Right ventricle myocardium inferior (tissue), 1 donor: Measurements from ENCODE around the gene TBC1D24. TPM values are rescaled to one million over a fixed set of nuclear protein-coding genes. Genes with fewer than 3 reads are reported as not detected.
"Not testable (repeated sequence)": the region's sequence is repeated elsewhere in the genome, so short reads cannot be mapped to it uniquely, and the experiment has no call there.

Experiments used
- ATAC-seq: fragments of 200-7000 bp; cut with Tn5 transposase; one replicate; pipeline ENCODE4 v1.9.1; 2020; ENCODE audit warnings: mild to moderate bottlenecking, moderate library complexity
- DNase-seq: peaks from one replicate; pipeline ENCODE4 v3.0.0; 2021; ENCODE audit errors: missing footprints
- intact Hi-C: fragments of 100-400 bp; cut with DNase I; formaldehyde crosslinking; loops from one replicate; pipeline ENCODE4 v1.11.0; 2022
- total RNA-seq: library from RNA; stranded (reverse); fragmentation: NEBNext Ultra II Directional; extraction: Animal tissue kit (Norgen Biotek cat#: 25700); gene quantifications from one replicate; pipeline ENCODE4 v1.2.1, GENCODE V29; 2021
- donor health status: DM: no; HTN: yes; CAD: no; lungs with severe emphysema.

TBC1D24 gene
- total RNA-seq, 1 donor from 2014 or later, result 14.8 TPM

DNA sequence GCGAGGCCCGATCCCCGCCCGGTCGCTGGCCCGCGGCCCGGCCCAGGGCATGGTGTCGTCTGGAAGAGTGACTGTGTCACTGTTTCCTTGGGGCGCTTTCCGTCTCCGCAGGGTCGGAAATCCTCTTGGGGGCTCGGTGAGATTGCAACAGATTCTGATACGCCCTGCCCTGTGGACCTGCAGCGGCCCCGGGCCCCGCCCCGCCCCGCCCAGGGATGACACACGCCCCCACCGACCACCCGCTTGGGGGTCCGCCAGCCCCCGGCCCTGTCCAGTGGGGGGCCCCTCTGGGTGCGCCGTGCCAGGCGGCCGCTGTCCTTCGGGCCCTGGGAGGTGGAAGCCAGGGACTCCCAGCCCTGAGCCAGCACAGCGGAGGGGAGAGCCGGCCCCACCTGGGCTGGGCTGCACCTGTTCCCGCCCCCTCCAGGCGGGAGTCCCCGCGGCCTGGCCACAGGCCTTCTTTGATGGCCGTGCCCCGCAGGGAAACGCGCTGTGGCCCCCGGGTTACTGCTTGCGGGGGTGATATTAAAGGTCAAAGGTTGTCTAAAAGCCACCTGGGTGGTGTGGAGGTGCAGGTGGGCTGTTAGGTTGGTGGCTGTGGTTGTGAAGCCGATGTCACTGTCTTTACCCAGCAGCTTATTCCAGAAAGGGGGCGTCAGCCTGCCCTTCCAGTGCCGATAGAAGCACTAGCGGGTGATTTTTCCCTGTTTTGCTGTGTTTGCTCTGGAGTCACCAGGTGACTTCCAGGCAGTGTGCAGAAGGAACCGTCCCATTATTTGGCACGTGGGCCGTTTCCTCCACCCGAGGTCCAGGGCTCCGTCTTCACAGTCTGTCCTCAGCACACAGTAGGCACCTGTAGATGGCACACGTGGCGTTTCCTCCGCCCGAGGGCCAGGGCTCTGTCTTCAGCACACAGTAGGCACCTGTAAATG is 752 bp downstream of the TBC1D24 start:
- DNase-seq (peak; percentile 63), ATAC-seq (no peak)
- intact Hi-C loops, result loop anchor here (2.0 kb wide), 1 partner anchor 25 kb away; no protein-coding TSS in a partner anchor

DNA sequence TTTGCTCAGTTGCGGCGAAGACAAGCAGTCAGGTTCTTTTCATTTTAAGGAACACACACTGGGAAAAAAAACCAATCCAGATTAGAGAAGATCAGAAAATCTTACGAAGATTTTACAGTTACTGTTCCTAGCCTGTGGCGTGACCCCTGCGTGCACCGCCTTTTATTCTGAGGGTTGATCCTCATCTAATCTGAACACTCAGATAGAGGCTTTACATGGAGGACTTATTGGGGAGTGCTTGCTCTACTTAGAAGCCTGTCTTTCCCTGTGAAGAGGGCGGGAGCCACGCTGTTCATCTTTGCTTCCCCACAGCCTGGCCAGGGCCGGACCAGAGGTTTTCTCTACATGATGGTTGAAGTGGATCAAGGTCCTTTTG is 1.4 kb downstream of the TBC1D24 start:
- intact Hi-C loops, result no loop called here

DNA sequence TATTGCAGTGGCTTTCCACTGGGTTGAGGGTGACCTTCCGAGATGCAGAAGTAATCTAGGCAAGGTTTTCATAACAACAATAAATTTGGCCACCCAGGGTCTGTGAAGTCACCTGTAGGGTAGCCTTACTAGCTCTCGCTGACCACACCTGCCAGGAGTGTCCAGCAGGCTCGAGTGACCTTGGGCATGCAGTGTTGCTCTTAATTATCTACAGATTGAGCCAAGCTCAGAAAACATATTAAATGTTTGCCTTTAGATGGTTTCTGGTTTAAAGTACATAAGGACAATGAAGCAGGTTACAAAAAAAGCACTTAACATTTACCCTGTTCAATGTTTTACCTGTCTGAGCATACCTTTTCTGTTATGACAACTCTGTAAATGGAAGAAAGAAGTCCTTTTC is 1.8 kb downstream of the TBC1D24 start:
- no peak for ATAC-seq
- intact Hi-C loops, result no loop called here
- no peak for DNase-seq

More for the DNA sequence above, 1.4 kb downstream of the TBC1D24 start:
- DNase-seq (peak; percentile 11), ATAC-seq (no peak)

DNA sequence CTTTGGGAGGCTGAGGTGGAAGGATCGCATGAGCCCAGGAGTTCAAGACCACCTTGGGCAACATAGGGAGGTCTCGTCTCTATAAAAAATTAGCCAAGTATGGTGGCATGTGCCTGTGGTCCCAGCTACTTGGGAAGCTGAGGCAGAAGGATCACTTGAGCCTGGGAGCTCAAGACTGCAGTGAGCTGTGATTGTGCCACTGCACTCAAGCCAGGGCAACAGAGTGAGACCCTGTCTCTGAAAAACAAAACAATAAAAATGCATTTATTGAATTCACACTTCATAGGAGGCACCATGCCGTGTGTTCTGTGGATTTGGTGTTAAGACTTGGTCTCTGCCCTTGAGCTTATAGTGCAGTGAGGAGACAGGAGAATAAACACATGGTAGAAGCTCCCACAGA is 2.4 kb downstream of the TBC1D24 start:
- DNase-seq, result no peak

DNA sequence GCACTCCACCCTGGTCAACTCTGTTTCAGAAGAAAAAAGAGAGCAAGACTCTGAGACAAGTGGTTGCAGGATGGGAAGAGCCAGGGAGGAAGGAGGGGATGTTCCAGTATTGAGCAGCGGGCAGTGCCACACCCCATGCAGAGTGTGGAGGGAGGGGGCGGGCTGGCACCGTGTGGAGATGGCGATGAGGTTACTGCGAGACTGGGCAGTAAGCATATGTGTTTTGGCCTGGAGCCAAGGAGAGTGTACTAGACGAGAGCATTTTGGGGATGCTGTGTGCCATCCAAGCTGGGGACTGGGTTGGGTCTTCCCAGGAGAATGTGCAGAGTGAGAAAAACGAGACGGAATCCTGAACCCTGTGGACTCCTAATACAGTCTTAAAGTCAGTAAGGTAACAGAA is 3.4 kb downstream of the TBC1D24 start:
- intact Hi-C loops, result no loop called here
- DNase-seq (peak; percentile 39), ATAC-seq (no peak)

More for the DNA sequence above, 2.4 kb downstream of the TBC1D24 start:
- no peak for ATAC-seq
- intact Hi-C loops, result no loop called here

DNA sequence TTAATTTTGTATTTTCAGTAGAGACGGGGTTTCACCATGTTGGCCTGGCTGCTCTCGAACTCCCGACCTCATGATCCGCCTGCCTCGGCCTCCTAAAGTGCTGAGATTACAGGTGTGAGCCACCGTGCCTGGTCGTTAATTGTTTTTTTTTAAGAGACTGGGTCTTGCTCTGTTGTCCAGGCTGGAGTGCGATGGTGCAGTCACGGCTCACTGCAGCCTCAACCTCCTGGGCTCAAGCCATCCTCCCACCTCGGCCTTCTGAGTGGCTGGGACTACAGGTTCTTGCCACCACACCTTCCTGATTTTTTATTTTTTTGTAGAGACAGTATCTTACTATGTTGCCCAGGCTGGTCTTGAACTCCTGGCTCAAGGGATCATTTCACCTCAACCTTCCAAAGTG is 5.1 kb downstream of the TBC1D24 start:
- DNase-seq, ATAC-seq, intact Hi-C loops: not testable (repeated sequence)

DNA sequence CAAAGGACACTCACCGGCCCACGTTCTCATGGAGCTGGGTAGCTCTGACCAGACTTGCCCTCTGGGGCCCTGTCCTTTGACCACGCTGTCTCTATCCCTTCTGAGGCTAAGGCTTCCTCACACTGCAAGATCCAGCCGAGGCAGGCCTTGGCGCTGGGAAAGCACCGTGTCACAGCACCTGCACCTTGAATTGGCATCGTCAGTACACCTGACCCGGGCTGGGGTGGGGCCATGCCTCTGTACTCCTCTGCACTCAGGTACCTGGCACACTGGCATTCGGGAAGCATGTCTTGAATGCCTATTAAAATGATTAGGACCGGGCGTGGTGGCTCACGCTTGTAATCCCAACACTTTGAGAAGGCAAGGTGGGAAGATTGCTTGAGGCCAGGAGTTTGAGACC is 6.0 kb downstream of the TBC1D24 start:
- no peak for ATAC-seq
- DNase-seq, result peak; percentile 57
- intact Hi-C loops, result no loop called here

DNA sequence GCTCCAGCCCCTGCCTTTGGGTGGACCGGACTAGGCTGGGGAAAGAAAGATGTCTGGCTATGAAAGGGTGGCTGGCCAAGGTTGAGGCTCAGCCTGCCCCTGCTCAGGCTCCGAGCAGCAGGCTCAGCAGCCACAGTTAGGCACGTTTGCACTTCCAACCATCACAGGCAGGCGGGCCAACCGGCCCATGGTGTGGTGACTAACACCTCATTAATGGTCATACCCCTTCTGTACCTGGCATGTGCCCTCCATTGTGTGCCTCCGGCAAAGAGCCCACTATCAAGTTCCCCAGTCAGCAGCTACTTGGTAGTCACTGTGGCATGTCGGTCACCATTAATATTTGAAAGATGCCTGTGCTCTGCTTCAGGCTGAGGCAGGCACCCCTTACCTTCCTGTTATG is 6.7 kb downstream of the TBC1D24 start:
- ATAC-seq (no peak), DNase-seq (peak; percentile 16)
- intact Hi-C loops, result no loop called here

DNA sequence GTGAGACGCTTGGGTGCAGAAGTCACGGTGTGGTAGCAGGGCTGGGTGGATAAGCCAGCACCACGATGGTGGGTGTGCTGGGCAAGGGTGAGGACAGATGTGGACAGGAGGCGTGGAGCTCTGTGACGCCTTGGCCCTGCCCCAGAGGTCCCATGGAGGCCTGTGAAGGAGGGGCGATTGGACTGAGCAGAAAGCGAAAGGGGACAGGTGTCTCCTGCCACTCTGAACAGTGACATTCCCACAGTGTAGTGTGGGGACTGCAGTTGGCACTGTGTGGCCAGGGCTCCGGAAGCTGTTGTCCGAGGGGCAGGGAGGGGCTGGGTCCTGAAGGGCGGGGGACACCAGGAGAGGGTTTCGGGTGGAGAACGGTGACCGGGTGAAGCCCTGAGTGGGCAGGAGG is 7.3 kb downstream of the TBC1D24 start:
- ATAC-seq (no peak), DNase-seq (peak; percentile 39)
- intact Hi-C loops, result no loop called here

DNA sequence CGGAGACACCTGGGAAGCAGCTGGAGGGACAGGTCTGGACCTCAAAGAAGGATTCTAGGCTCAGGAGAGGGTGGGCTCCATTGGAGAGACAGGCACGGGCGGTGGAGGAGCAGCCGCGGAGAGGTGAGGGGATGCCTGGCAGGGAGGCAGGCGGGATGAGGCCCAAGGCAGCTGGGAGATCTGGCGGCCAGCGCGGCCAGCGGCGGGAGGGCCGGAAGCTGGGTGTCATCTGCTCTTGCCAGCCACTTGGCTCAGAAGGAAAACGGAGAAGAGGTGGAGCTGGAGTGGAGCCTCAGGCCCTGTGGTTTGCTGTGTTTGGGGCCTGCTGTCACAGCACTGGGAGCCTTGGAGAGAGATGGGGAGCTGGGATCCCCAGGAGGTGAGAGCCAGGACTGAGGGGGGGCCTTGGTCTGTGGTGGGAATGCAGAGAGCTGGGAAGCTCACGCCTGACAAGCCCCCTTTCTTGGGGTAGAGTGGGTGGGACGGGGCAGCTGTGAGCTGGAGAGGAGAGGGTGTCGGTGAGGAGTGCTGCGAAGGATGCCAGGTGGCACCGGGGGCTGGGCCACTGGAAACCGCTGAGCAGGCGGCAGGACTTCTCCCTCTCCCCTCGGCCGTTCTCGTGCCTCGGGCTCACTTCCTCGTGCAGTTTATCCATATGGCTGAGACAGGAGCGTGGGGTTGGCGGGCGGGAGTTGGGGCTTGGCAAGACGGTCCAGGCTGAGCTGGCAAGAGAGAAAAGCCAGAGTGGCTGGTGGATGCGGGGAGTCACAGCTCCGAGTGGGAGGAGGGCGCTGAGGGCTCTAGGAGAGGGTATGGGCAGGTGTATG is 8.0 kb downstream of the TBC1D24 start:
- ATAC-seq, result peak; percentile 64
- intact Hi-C loops, result no loop called here
- DNase-seq, result peak; percentile 77

DNA sequence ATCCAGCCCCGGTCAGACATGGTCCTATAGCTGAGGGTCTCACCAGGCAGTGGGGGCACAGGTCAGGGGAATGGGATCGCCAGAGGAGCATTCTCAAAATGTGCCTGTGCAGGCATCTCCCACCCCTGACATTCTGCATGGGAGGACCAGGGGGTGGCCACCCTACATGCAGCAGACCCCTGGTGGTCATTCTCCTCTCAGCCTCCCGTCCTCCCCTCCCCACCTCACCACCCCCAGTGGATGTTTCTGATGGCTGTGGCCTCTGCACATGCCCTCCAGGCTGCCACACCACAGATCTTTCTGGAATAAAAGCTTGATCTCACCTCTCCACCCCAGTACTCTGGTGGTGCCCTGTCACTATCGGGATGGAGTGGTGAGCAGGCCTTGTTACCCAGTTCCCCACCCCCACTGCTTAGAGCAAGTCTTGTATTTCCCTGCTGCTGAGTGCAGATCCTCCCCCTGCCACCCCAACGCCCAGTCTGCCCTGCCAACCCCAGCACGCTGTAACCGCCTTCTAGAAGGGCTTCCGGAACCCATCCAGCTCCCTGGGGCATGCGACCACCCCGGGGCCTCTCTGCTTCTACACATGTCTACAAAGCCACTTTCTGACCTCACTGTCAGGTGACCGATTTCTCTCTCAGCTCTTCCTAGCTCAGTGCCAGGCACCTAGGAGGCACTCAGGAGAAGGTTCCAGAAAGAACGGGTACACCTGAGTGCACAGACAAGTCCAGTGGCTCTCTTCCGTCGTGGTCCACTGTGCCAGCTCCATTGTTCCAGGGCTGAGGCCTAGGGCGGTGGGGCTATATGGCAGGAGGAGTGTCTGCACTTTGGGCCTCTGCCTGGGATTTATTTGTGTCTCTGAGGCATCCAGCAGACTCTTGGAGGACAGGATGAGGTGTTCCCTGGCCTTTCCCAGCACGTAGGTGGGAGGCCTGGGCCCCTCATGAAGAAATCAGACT is 9.3 kb downstream of the TBC1D24 start:
- intact Hi-C loops, result no loop called here
- DNase-seq (peak; percentile 34), ATAC-seq (no peak)

DNA sequence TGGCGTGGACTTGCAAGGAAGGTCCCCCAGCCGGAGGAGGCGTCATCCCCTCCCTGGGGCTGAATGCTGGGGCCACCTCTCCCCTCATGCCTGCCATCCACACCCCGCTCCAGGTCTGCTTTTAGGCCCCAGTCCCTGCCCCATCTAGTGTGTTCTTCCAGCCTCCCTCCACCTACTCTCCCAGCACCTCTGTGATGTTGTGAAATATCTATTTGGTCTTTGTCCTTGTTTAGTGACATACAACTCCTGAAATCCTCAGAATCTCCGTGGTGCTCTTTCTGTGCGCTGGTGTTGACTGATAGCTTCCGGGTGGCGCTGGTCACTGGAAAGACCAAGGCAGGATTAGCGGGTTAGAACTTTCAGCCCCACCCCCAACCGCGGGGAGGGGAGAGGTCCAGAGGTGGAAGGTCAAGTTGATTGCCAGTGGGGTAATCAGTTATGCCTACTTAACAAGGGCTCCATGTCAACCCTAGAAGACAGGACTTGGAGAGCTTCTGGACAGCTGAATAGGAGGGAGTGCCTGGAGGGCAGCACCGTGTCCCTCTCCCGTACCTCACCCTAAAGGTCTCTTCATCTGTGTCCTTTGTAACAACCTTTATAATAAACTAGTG is 10.1 kb downstream of the TBC1D24 start:
- intact Hi-C loops, result no loop called here
- DNase-seq, result peak; percentile 32
- ATAC-seq, result no peak

DNA sequence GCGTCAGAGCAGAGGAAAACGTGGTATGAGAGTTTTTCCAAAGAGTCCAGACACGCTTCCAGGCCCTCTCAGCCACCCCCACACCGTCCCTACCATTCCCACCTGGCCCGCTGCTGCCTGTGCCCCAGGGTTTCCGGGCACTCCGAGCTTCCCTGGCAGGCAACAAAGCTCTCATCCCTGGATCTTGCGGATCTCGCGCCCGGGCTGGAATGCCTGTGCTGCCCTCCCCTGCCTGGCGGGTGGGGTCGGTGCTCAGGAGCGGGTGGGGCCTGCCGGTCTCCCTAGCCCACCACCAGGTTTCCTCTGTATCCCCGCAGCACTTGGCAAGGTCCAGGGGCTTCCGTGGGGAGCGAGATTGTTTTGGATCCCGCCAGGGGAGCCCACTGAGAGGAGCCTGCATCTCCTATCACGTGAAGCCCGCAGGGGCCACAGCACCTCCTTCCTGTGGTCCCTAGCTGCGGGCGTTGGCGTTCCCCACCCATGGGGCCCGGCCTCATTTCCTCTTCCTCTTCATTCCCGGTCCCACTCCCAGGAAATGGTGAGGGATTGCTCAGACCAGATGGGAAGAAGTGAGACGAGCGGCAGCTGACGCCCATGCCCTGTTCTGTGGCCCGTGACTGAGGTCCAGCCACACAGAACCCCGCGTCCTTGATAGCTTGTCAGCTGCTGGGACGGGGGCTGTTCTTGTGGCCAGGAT is 11.0 kb downstream of the TBC1D24 start:
- intact Hi-C loops, result no loop called here
- no peak for ATAC-seq
- peak; percentile 45 for DNase-seq

DNA sequence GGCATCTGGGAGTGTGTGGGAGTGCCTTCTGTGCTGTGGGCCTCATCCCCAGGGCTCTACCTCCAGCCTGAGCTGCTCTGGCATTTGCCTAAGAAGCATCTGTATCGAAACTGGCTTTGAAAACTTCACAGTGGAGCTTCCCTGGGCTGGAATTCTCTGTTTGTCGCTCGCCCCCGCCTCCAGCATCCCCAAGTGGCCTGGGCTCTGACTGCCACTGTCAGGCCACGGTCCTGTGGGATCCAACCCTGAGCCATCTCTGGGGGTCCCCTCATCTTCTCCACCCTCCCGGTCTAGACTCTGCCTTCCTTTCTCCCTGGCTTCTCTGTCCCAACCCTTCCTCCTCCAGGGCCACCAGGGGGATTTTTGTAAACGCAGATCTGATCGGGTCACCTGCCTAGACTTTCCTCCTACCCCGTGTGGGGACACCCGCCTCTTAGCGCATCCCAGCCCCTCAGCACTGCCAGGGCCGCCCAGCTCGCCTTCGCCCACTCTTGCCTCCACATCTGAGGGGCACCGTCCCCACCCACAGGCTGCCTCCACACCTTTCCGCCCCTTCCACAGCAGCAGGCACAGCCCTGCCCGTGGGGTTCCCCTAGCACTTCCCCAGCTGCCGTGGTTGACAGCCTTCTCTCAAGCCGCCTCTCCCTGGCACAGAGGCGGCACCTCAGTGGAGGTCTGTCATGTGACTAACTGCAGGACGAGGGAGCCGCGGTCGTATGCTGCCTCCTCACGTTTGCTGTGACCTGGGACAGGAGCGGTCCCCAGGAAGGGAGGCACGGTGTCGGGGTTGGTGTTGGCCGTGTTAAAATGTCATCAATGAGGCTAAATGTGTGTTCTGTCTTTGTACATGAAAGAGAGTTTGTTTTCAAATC is 12.0 kb downstream of the TBC1D24 start:
- intact Hi-C loops, result no loop called here
- DNase-seq (peak; percentile 74), ATAC-seq (peak; percentile 69)

DNA sequence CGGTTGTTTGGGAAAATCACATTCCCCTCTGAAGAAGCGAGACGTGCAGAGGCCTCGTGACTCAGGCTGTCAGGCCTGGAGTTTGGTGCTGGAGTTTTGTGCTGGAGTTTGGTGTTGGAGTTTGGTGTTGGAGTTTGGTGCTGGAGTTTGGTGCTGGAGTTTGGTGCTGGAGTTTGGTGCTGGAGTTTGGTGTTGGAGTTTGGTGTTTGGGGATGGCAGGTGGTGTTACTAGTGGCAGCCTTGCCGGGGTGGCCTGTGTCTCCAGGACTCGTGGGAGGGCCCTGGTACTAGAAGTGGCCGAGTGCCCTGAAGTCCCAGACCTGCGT is 12.6 kb downstream of the TBC1D24 start:
- peak; percentile 11 for DNase-seq
- intact Hi-C loops, result no loop called here

DNA sequence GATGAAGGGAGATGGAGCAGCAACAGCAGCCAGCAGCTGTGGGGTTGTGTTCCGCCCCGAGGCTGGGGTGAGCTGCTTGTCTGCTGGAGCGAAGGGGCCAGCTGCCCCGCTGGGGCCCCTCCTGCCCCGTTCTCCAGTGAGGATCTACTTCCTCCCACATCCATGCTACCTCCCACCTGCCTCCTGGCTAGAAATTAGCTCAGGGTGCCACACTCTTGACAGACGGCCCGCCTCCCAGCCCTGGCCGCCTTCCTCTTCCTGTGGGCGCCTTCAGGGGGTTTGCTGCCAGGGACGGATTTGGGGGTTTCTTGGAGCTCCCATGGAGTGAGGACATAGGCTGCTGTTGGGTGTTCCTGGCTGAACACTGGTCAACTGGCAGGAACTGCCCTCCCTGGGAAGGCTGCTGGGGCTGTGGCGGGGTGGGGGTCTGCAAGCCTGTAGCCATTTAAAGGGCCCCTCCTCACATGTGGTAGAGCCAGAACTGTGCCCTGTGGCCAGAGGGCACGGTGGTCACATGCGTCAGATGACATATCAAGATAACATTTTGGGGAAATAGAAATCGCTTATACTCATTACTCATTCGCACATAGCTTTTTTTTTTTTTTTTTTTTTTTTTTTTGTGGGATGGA is 13.1 kb downstream of the TBC1D24 start:
- DNase-seq (peak; percentile 43), ATAC-seq (no peak)
- intact Hi-C loops, result no loop called here

More for the DNA sequence above, 12.6 kb downstream of the TBC1D24 start:
- no peak for ATAC-seq
